OCI-LY3 (cell line): ENCODE results near the gene CCDC137.

ENCODE experiments used
- EZH2phosphoT487 ChIP-seq: fragments of 200-600 bp; shearing (Covaris generic); IDR thresholded peaks from 2 replicates; pipeline ENCODE4 v1.6.1; 2018; ENCODE audit warnings: antibody characterized with exemption, mixed run types, low read depth
- TF ChIP-seq, protein P1 (sequence below): fragments of 200-600, 300-600 bp; sonication (generic); IDR thresholded peaks from 2 replicates; pipeline ENCODE4 v1.5.1; 2014; ENCODE audit warnings: antibody characterized with exemption, low read length, low read depth

DNA sequence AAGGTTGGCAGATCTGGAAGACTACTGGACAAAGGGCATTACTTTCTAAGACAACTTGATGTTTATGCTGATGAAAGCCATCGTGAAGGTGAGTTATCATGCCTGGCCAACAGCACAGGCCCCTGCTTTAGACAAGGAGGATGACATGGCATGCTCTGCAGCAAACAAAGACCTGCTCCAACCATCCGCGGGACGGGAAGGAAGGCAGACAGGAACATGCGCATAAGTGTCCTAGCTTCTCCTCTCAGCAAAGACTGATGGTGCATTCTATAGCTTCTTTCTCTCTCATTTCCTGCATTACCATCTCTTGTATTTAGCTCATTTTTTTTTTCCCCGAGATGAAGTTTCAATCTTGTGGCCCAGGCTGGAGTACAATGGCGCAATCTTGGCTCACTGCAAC lies 35.1 kb upstream of the CCDC137 start:
- TF ChIP-seq, protein P1, sequence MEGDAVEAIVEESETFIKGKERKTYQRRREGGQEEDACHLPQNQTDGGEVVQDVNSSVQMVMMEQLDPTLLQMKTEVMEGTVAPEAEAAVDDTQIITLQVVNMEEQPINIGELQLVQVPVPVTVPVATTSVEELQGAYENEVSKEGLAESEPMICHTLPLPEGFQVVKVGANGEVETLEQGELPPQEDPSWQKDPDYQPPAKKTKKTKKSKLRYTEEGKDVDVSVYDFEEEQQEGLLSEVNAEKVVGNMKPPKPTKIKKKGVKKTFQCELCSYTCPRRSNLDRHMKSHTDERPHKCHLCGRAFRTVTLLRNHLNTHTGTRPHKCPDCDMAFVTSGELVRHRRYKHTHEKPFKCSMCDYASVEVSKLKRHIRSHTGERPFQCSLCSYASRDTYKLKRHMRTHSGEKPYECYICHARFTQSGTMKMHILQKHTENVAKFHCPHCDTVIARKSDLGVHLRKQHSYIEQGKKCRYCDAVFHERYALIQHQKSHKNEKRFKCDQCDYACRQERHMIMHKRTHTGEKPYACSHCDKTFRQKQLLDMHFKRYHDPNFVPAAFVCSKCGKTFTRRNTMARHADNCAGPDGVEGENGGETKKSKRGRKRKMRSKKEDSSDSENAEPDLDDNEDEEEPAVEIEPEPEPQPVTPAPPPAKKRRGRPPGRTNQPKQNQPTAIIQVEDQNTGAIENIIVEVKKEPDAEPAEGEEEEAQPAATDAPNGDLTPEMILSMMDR = no peak
- TF ChIP-seq EZH2phosphoT487 = no peak
